ENCODE results near the gene ZNF398. TPM values are rescaled to one million over a fixed set of nuclear protein-coding genes. Genes with fewer than 3 reads are reported as not detected.
A peak's percentile ranks its signal among the peaks of the same experiment; 100 is the strongest.

The ZNF398 gene
- total and polyA plus RNA-seq, 2 of the 13 experiments (the other 11 are each of a cell fraction or from before 2014, with no cell fraction given) = 3.0 to 8.9 TPM

DNA sequence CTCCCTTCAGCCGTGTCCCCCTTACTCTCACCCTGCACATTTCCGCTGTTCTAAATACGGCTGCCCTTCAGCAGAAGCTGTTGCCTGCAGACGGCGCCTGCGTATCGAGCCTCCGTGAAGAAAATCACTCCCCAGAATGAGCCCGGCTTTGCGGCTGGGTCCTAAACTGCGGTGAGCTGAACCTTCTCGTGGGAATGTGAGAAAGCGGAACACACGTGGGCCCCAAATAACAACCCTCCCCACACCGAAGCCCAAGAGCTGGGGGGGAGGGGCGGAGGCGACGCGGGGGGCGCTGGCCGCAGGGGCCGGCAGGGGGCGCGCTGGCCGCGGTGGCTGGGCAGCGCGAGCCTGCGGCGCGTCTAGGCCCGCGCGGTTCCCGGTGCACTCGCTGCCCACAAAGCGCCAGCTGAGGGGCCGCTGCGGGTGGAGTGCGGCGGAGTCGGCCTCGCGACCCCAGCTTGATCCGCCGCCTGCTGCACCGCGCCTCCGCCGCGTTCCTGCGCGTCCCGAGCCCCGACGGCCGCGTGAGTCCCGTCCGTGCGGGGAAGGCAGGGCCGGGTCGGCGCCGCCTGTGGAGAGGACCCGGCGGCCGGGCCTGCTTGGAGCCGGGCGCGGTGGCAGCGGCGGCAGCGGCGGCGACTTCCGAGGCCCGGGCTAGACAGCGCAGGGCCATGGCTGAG lies at the start of gene ZNF398 (continued):
- TF ChIP-seq ZNF382 (CRISPR knock-in tag; IDR thresholded peaks at IDR 0.05; ENCODE audit: borderline replicate concordance) = no peak
- no peak; a peak in 1 of 4 replicates for TF ChIP-seq REST (IDR thresholded peaks at IDR 0.05; ENCODE audit: borderline replicate concordance in 1 of 2, low read depth in 1 of 2, low read length in 2 of 2)
- TF ChIP-seq HHEX (CRISPR knock-in tag; IDR thresholded peaks at IDR 0.05) = no peak
- TF ChIP-seq CHD2 (IDR thresholded peaks at IDR 0.05; ENCODE audit: low read depth, low read length) = 0 out of 2 replicates have a peak, but pooled peaks have one; percentile 25
- no peak for TF ChIP-seq ZEB1 (IDR thresholded peaks at IDR 0.05; ENCODE audit: insufficient replicate concordance, low read depth)
- no peak for TF ChIP-seq SNRNP70 (IDR thresholded peaks at IDR 0.05; ENCODE audit: low read depth, low read length)
- TF ChIP-seq POLR2AphosphoS5 (IDR thresholded peaks at IDR 0.05; ENCODE audit: low read depth, low read length) = peak; percentile 47
- TF ChIP-seq EED (CRISPR knock-in tag; IDR thresholded peaks at IDR 0.05) = no peak
- TF ChIP-seq ZNF619 (CRISPR knock-in tag; IDR thresholded peaks at IDR 0.05) = no peak
- TF ChIP-seq, protein P1, sequence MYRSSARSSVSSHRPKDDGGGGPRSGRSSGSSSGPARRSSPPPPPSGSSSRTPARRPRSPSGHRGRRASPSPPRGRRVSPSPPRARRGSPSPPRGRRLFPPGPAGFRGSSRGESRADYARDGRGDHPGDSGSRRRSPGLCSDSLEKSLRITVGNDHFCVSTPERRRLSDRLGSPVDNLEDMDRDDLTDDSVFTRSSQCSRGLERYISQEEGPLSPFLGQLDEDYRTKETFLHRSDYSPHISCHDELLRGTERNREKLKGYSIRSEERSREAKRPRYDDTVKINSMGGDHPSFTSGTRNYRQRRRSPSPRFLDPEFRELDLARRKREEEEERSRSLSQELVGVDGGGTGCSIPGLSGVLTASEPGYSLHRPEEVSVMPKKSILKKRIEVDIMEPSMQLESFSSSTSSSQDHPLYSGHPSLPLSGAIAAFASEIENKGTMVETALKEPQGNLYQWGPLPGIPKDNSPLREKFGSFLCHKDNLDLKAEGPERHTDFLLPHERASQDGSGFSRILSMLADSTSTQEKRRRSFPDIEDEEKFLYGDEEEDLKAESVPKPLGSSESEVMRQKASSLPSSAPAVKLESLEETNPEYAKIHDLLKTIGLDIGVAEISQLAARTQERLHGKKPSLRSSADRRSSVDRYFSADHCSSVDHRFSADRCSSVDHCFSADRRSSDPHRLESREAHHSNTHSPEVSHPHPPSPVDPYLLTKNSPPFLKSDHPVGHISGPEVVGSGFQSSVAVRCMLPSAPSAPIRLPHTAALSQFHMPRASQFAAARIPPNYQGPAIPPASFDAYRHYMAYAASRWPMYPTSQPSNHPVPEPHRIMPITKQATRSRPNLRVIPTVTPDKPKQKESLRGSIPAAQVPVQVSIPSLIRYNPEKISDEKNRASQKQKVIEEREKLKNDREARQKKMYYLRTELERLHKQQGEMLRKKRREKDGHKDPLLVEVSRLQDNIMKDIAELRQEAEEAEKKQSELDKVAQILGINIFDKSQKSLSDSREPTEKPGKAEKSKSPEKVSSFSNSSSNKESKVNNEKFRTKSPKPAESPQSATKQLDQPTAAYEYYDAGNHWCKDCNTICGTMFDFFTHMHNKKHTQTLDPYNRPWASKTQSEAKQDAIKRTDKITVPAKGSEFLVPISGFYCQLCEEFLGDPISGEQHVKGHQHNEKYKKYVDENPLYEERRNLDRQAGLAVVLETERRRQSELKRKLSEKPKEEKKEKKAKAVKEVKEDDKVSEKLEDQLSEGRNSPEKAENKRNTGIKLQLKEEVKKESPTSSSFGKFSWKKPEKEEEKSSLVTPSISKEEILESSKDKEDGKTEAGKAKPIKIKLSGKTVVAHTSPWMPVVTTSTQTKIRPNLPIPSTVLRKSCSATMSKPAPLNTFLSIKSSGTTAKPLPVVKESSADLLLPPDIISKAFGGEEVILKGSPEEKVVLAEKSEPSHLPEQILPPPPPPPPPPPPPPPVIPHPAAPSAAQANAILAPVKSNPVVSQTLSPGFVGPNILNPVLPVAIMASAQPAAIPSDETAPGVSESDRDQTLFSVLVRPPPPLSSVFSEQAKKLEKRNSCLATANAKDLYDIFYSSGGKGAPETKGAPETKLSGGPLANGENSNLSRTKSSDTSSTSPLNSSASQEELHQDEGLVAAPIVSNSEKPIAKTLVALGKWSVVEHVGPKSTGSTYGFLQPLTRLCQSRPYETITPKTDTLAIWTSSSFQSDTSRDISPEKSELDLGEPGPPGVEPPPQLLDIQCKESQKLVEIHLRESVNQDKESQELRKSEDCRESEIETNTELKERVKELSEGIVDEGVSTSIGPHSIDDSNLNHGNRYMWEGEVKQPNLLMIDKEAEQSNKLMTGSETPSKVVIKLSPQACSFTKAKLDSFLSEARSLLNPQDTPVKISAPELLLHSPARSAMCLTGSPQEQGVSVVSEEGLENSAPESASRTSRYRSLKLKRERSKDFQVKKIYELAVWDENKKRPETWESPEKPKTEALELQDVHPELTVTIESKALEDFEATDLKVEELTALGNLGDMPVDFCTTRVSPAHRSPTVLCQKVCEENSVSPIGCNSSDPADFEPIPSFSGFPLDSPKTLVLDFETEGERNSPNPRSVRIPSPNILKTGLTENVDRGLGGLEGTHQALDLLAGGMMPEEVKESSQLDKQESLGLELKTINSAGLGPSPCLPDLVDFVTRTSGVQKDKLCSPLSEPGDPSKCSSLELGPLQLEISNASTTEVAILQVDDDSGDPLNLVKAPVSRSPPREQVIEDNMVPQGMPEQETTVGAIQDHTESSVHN (CRISPR knock-in tag; IDR thresholded peaks at IDR 0.05) = no peak
- no peak for TF ChIP-seq HMG20B (CRISPR knock-in tag; conservative IDR thresholded peaks at IDR 0.05)
- TF ChIP-seq ZNF530 (CRISPR knock-in tag; IDR thresholded peaks at IDR 0.05; ENCODE audit: low read depth) = no peak
- TF ChIP-seq ZNF224 (CRISPR knock-in tag; IDR thresholded peaks at IDR 0.05) = 0 out of 2 replicates have a peak, but pooled peaks have one; percentile 50
- TF ChIP-seq ZNF350 (CRISPR knock-in tag; IDR thresholded peaks at IDR 0.05; ENCODE audit: borderline replicate concordance, low read depth) = no peak; the same call in 1 of the 2 replicates
- TF ChIP-seq ZFP36L2 (CRISPR knock-in tag; IDR thresholded peaks at IDR 0.05) = no peak
- no peak for TF ChIP-seq REL (CRISPR knock-in tag; conservative IDR thresholded peaks at IDR 0.05)
- TF ChIP-seq ZNF282 (IDR thresholded peaks at IDR 0.05; ENCODE audit: partially characterized antibody) = no peak
